UCSD-AML1 (cell line): ENCODE measurements around the gene RAP1GAP.

Experiments used
- DNase-seq: peaks from one replicate; lab custom pipeline; 2025; ENCODE audit not compliant: unreplicated experiment; lab: John Stamatoyannopoulos, UW

The RAP1GAP gene

DNA sequence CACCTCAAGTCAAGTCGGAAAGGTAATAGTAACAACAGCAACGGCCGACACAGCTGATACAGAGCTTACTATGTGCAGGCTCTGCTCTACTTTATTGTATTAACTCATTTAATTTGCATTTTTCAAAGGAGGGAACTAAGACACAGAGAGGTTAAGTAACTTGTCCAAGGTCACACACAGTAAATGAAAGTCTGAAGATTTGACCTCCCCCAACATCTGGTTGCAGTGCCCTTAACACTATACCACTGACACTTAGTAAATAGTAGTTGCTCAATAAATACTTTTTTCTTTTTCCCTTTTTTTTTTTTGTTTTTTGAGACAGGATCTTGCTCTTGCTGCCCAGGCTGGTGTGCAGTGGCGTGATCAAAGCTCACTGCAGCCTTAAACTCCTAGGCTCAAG lies 39.2 kb downstream of the RAP1GAP start:
- DNase-seq: no peak

DNA sequence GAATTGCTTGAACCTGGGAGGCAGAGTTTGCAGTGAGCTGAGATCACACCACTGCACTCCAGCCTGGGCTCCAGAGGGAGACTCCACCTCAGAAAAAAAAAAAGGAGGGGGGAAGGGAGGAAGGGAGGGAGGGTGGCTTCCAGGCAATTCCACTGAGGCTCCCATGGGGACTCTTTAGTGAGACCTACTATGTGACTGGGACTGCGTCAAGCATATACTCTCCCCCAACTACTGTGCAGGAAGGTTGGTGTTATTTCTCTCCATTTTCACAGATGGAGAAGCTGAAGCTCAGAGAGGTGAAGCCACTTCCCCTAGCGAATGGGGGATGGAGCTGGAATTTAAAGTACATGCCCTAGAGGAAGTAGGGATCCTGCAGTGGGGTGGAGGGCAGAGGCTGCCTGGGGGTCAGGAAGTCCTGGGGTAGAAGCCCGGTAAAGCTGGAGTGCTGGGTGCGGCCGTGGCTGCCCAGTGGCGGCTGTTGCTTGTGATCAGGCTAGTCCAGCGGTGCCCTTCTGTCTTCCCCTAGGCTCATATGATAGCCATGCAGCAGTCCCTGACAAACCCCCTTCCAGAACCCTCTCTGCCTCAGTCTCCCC lies 40.3 kb downstream of the RAP1GAP start:
- peak; percentile 38 for DNase-seq

DNA sequence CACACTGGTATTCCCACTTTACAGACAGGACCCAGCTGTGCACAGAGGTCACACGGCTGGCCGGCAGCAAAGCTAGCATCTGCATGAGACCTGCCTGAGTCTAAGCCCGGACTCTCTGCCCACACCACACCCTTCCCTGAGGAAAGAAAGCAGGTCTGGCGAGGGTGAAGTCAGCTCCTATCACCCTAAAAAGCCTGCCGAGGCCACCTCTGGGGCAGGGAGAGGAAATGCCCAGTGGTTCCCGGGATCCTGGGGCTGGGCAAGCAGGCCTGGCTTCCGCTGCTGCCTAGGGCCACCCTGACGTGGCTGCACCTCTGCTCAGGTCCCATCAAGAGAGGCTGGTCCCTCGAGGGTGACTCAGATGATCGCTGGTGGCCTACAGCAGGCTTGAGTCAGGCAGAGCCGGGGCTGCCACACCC lies 42.2 kb downstream of the RAP1GAP start:
- no peak for DNase-seq

DNA sequence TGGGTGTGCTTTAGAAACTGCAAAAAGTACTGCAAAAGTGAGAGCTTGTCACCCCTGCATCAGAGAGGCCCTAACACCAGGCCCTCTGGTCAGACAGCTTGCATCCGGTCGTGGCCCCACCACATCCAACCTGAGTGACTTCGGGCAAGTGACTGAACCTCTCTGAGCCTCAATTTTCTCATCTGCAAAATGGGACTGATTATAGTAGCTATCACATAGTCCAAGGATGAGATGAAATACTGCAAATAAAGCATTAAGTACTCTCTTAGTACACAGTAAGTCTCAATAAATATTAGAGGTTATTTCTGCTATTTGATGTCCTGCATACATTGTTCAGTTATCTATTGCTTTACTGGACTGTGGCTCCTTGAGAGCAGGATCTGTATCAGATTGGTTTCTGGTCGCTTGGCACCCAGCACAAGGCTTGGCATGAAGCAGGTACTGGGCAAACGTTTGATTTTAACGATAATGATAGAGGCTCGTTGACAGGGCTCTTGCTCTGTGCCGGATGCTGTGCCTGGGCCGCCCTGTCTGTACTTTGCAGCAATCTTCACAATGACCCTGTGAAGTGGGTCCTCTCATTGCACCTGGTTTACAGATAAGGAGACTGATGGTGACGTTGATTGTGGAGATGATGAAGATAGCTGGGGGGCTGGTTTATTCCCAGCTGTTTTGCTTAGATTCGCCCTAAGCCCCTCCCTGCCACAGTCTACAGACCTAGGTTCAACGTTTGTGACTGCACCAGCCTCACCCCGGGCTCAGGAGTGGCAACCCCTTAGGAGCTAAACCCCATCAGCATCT lies 43.6 kb downstream of the RAP1GAP start:
- no peak for DNase-seq

DNA sequence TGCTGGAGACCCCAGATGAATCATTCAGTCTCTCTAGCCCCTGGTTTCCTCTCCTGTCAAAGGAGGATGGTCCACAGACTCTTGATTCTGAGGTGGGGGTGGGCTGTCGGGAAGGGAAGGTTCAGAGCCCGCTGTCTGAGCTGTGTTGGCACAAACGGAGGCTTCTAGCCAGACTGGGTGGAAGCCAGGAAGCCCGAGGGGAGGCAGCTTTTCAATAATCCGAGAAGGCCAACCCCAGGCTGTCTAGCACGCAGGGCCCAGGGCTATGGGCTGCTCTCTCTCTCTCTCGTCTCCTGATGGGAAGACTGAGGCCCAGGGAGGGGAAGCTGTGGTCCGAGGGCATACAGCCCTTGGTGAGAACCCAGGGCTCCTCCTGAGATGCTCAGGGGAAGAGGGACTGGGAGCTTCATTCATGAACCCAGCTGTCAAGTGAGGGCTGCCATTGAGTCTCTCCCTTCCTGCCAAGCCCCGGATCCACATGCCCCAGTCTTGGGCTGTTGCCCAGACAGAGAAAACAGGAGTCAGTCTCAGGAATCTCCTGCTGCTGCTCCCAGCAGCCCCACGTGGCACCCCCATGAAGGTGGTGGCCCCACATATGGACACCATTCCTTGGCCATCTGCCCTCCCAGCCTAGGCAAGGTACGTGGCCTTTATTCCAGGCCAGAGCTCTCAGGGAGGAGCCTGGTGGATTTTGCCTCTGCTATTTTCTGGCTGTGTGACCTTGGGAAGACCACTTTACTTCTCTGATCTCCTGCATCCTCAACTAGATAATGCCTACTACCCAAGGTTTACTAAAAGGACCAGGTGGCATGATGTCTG lies 44.4 kb downstream of the RAP1GAP start:
- no peak for DNase-seq

DNA sequence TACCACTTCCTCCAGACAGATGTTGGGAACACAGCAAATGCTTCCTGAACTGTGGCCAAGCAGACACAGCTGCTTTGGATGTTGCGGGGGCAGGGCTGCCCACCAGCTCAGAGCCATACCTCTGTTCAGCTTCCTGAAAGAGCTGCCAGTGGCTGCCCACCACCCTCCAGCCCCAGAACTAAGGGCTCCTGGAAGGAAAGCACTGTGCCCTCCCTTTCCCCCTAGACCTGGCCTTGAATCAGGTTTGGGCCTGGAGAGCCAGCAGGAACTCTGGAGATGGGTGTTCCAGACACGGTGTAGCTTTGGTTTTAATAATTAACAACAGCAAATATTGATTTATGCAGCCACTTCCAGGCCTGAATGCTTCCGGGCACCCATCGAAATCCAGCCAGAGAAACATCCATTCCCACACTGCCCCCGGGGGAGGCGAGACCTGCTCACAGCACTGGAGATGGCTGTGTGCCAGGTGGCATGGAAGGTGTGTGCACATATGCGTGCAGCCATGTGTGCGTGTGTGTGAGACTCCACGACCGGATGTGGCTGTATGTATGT lies 45.7 kb downstream of the RAP1GAP start:
- DNase-seq: peak; percentile 67

DNA sequence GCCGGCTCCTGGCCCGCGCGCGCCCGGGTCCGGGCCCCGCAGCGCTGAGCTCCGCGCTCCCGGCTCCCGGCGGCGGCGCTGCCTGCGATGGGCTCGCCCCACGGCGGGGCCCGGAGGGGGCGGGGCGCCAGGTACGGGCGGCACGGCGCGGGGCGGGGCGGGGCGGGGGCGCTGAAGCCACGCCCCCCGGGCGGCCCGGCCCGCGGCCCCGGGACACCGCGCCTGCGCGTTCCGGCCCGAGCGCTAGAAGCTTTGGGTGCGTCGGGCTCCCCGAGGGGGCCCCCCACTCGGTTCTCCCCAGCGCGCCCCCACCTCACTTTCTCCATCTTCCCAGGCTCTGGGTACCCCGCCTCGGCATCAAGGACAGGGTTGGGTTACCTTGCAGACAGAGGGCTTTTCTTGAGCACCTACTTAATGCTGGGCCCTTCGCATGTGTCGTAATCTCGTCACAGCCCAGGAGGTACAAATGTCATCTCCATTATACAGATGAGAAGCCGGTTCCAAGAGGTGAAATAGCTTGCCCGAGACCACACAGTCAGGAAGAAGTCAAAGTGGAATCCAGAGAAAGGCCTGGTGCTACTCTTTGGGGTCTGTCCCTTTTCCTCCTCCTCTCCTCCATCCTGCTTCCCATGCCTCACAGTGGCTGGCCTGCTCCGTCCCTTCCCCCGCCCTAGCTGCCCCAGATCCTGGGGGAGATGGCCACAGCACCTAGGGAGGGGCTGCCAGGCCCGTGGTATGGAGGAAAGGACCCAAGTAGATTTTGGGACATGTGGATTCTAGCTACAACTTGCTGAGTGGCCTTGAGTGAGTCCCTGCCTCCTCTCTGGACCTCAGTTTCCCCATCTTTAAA lies 46.5 kb downstream of the RAP1GAP start:
- no peak for DNase-seq

DNA sequence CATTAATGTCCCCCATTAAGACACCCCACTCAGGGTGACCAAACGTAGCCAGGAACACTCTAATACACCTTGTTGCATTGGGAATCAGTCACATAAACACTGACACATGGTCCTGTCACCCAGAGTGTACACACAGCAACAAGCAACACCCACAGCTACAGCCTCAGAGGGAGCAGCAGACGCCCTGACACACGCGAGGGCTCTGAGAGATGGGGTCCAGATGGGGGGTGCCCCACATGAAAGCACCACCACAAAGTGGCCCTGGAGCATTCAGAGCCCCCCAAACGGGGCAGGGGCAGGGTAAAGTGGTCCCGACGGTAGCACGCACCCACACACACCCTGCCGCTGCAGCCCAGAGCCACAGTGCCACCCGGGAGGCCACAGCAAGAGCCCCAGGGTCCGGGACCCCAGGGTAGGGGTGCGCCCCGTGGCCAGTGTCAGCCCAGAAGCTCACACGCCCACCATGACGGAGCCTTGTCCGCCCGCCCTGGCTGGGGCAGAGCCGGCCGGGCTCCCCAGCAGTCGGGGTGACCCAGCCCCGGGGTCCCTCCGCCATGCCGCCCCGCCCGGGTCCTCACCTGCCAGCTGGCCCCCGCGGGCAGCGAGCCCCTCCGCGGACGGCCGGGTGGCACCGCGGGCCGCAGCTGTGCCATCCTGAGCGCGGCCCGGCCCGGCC lies 47.3 kb downstream of the RAP1GAP start:
- DNase-seq: no peak

DNA sequence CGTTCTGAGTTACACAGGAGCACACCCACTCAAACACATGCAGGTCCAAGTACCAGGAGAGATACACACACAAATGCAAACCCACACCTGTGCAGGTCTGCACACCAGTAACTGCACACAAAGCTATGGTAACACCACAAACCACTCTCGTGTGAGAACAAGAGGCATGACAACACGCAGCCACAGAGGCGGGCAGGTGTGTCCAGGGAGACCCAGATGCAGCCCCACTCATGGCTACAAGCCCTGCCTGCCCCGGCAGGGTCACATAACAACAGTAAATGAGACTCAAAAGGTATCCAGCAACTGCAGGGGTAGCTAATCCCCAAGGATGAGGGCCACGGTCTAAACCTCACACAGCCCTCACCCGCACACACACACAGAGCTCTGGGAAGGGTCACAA lies 48.1 kb downstream of the RAP1GAP start:
- no peak for DNase-seq

DNA sequence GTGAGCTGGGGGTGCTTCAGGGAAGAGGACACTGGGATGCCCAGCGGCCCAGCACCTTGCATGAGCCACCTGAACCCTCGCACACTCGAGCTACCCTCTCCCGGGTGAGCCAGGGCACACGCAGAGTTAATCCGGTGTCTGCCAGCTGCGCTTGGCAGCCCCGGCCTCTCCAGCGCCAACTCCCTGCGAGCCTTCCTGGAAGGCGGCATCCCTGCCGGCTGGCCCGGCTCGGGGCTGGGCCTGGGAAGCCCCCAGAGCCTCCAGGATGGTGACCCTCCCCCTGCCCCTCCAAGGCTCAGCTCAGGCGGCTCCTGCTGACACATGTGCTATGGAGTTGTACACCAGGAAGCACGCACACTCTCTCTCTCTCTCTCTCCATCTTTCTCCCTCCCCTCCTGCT lies 48.7 kb downstream of the RAP1GAP start:
- DNase-seq: no peak

DNA sequence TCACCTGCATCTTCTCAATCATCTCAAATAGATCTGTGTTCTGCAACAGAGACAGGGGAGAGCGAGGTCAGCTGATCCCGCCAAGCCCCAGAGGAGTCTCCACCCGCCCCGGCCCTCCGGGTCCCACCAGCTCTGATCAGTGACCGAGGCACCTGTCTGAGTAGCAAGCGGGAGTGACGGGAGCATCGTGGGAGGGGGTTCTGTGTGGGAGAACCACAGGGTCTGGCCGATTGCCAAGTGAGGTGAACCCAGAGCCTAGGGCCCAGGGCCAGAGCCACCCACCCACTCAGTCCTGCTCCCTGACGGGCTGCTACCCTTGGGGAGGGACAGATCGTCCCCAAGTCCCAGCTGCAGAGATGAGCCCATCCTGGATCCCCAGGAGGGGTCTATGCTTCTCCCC lies 49.1 kb downstream of the RAP1GAP start:
- DNase-seq: no peak

DNA sequence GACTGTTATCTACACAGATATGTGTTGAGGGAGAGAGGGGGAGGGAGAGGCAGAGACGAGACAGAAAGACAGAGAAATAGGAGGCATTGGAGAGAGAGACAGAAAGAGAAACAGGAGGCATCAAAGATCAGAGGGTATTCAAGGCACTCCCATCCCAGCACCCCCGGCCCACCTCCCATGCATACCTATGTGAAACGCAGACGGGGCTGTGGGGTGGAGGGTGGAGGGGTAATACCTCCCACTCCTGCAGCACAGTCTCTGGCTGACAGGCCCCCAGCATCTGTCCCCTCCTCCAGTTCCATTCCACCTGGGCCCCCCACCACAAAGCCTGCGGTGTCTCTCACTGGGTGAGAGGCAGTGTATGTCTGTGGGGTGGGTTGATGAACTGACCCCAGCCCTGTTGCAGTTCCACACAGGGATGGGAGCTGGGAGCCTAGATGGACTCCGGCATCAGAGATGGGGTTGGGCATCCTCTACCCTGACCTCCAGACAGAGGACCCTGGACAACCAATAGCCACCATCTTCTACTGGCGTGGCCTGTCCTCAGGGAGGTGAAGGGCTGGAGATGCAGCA lies 49.7 kb downstream of the RAP1GAP start:
- no peak for DNase-seq

DNA sequence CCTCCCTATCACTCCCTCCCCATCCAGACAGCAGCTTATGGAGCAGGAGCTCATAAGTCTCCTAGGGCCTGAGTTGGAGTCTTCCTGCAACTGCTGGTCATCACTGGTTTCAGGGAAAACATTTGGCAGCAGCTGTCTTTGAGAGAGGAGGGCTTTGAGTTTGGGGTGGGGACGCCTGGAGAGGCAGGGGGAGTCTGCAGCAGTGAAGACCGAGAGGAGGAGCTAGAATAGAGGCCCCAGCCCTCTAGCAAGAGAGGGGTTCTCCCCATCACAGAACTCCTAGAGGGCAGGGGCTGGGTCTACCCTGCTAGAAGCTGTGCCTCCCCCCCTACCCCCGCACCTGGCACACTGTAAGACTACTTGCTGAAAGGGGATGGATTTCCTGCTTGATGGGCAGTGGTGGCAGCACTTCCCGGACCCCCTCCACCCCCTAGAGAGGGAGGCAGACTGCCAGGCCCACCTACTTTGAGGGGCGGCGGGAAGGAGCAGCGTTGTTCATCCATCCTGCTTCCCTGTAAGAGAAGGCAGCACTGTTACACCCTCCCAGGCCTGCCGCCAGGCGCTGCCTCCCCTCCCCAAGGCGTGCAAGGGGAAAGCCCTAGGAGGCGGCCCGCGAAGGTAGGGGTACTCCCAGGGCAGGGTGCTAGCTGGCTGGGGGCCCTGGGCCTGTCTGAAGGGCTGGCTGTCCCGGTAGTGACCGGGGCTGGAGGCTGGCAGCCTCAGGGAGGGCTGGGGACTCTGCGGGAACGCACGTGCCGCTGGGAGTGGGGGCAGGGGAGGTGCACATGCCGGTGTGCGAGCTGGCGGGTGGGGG lies 50.4 kb downstream of the RAP1GAP start:
- DNase-seq: no peak

DNA sequence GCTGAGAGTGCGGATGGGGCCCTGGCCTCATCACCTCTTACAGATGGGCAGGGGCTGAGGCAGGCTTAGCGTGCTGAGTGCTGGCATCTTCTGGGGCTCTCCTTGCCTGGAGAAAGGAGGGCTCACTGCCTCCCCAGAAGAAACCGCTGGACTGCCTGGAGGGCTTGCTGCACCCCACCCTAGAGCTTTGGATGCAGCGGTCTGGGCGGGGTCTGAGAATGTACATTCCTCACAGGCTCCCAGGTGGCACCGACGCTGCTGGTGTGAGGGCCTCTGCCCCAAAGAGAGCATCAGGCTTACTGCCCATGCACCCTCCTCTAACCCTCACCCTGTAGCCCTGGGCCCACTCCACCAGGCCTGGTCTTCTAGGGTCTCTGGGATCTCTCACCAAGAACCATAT lies 51.1 kb downstream of the RAP1GAP start:
- no peak for DNase-seq

DNA sequence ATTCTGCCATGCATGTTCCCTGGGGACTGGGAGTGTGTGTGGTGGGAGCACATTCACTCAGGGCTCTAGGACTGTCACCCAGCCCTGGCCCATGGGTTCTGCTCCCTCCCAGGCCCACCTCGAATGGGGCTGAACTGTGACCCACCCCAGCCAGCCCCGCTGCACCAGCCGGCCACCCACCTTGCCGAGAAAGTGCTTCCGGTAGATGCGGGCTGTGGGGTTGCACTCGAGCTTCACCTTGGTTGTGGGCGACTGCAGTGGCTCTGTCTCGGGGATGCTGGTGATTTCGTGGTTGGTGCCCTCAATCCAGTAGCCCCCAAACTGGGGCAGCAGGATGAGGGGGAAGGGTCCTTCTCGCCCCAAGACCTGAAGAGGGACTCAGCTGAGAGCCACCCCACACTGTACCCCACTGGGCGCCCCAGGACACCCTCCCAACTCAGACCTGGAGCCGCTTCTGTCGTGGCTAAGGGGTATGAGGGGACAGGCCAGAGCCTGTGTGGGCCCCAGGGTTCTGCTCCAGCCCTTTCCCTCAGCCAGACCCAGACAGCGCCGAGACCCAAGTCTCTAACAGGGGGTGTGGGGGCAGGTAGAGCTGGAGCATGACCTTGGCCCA lies 51.9 kb downstream of the RAP1GAP start:
- DNase-seq: no peak

DNA sequence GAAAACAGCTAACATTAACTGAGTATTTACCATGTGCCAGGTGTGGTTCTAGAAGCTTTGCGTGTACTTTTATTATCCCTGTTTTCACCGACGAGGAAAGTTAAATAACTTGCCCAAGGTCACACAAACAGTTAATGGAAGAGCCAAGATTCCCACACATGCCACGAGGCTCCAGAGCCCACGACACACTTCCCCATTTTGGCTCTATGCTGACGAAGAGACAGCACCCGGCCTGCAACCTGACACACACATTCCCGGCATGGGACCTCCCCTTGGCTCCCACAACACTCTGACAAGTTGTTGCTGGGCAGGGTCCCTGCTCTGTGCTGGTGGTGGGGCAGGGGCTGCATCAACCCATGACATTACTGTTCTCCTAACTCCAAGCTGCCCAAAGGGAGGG lies 52.8 kb downstream of the RAP1GAP start:
- DNase-seq: no peak

DNA sequence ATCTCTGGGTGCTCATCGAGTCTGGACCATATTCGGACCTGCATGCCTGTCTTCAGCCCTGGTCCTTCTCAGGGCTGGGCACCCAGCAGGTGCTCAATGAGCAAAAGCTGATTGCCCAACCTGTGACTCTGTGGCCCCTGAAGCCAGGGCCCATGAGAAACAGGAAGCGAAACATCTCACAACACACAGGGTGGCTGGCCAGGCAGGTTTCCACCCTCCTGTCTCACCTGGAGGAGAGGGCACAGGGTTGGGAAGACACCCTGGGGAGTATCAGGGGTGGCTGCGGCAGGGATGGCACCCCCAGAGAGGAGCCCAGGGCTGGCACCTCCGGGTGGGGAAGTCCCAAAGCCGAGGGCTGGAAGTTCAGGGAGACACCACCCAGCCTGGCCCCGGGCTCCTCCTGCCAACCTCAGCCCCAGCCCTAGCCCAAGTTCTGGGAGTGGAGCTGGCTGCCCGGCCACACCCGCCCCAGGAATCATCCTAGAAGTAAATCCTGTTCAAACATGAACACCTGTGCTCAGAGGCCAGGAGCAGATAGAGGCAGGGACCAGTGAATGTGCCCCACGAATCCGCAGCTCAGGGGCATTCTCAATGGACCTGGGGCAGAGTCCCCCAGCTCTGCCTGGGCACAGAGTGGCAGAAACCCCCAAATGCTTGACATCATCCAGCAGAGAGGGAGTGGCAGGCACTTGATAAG lies 54.6 kb downstream of the RAP1GAP start:
- no peak for DNase-seq
